Measurements from ENCODE around the gene PILRA. TPM values are rescaled to one million over a fixed set of nuclear protein-coding genes. Genes with fewer than 3 reads are reported as not detected.
"Not testable (repeated sequence)": the region's sequence is repeated elsewhere in the genome, so short reads cannot be mapped to it uniquely, and the experiment has no call there.

Gene PILRA
- total and polyA plus RNA-seq, 2 donors (not counting 1 experiment from before 2014, with no cell fraction given): 10.3 to 23.0 TPM

- H3K36me3 ChIP-seq (replicated peaks in 1 of 2; ENCODE audit: control extremely low read depth in 1 of 2, control insufficient read depth in 1 of 2, extremely low read depth in 1 of 2, insufficient read depth in 2 of 2, low read length in 1 of 2): peaks cover 10 to 83% of the 10 kb centered on the region in 2 experiments
- H3K27ac ChIP-seq (ENCODE audit: low read length in 2 of 2); H2AFZ ChIP-seq (ENCODE audit: insufficient read depth, low read depth, low read length, poor library complexity, severe bottlenecking); DNase-seq; H3K9ac ChIP-seq (ENCODE audit: low read length); H3K27ac Mint-ChIP-seq; H4K20me1 ChIP-seq (ENCODE audit: control insufficient read depth, insufficient read depth, low read length, poor library complexity, severe bottlenecking); CTCF ChIA-PET; H3K4me1 Mint-ChIP-seq; H3K9me3 ChIP-seq (ENCODE audit: control extremely low read depth in 1 of 3, control insufficient read depth in 2 of 3, insufficient read depth in 1 of 3, low read length in 2 of 3); H3K27me3 Mint-ChIP-seq; H3K27me3 ChIP-seq (replicated peaks in 1 of 4; ENCODE audit: control extremely low read depth in 1 of 4, control insufficient read depth in 3 of 4, insufficient read depth in 4 of 4, low read length in 3 of 4); H3K9me3 Mint-ChIP-seq (ENCODE audit: insufficient read depth); H3K4me3 Mint-ChIP-seq; intact Hi-C loops (cut with micrococcal nuclease); H3K4me3 ChIP-seq (ENCODE audit: control extremely low read depth in 1 of 5, extremely low read depth in 1 of 5, insufficient read depth in 1 of 5, low read depth in 2 of 5, low read length in 4 of 5); H3K4me2 ChIP-seq (replicated peaks; ENCODE audit: low read depth, low read length, poor library complexity, severe bottlenecking): not testable (repeated sequence)
- peaks cover 49% of the 10 kb centered on the region for H3K79me2 ChIP-seq (ENCODE audit: control insufficient read depth, insufficient read depth, low read length)
- ATAC-seq (ENCODE audit: low read depth): peak; percentile 74
- POLR2A ChIA-PET: interaction anchor here (0.7 kb wide), 1 partner anchor 85 kb away, joined by 3 read pairs; no protein-coding TSS in a partner anchor
- peaks cover 0 to 19% of the 10 kb centered on the region in 2 donors for H3K4me1 ChIP-seq (ENCODE audit: control insufficient read depth in 2 of 2, insufficient read depth in 2 of 2, low read length in 2 of 2)
- WGBS (ENCODE audit: insufficient coverage): 93% methylated on average over 13 of the region's 18 CpGs
Measured at GRCh38 chr7:100352230-100352781, 21.0 kb upstream of the PILRA start.

- peaks cover 4 to 76% of the 10 kb centered on the region in 2 experiments for H3K36me3 ChIP-seq (replicated peaks in 1 of 2; ENCODE audit: control extremely low read depth in 1 of 2, control insufficient read depth in 1 of 2, extremely low read depth in 1 of 2, insufficient read depth in 2 of 2, low read length in 1 of 2)
Measured at GRCh38 chr7:100352984-100353684, 20.2 kb upstream of the PILRA start.

More at GRCh38 chr7:100352984-100353684, 20.2 kb upstream of the PILRA start:
- Histone ChIP-seq H3K4me1 (ENCODE audit: control insufficient read depth in 2 of 2, insufficient read depth in 2 of 2, low read length in 2 of 2) (peaks cover 2 to 23% of the 10 kb centered on the region in 2 donors), H3K27me3 (replicated peaks in 1 of 4; ENCODE audit: control extremely low read depth in 1 of 4, control insufficient read depth in 3 of 4, insufficient read depth in 4 of 4, low read length in 3 of 4) (no peaks in the 10 kb centered on the region), H3K4me2 (replicated peaks; ENCODE audit: low read depth, low read length, poor library complexity, severe bottlenecking) (no peak overlapping the region), H3K9ac (ENCODE audit: low read length) (no peak overlapping the region), H4K20me1 (ENCODE audit: control insufficient read depth, insufficient read depth, low read length, poor library complexity, severe bottlenecking) (no peaks in the 10 kb centered on the region), H3K79me2 (ENCODE audit: control insufficient read depth, insufficient read depth, low read length) (peaks cover 41% of the 10 kb centered on the region), H3K4me3 (ENCODE audit: control extremely low read depth in 1 of 5, extremely low read depth in 1 of 5, insufficient read depth in 1 of 5, low read depth in 2 of 5, low read length in 4 of 5) (no peak overlapping the region), H3K27ac (ENCODE audit: low read length in 2 of 2) (no peak overlapping the region), H3K9me3 (ENCODE audit: control extremely low read depth in 1 of 3, control insufficient read depth in 2 of 3, insufficient read depth in 1 of 3, low read length in 2 of 3) (no peaks in the 10 kb centered on the region), H2AFZ (ENCODE audit: insufficient read depth, low read depth, low read length, poor library complexity, severe bottlenecking) (no peak overlapping the region)
- H3K4me3 Mint-ChIP-seq: no peak overlapping the region
- no peak for TF ChIP-seq CTCF (IDR thresholded peaks at IDR 0.05)
- TF ChIP-seq EZH2 (IDR thresholded peaks at IDR 0.05; ENCODE audit: borderline replicate concordance, insufficient read depth, low read depth, low read length, poor library complexity, severe bottlenecking): no peak
- ATAC-seq (ENCODE audit: low read depth) (no peak), DNase-seq (no peak)
- intact Hi-C loops (cut with micrococcal nuclease): no loop called here
- ChIA-PET POLR2A (interaction anchor here (0.7 kb wide), 1 partner anchor 84 kb away, joined by 3 read pairs; no protein-coding TSS in a partner anchor), CTCF (interaction anchor here (0.9 kb wide), 1 partner anchor 55 kb away, joined by 3 read pairs; no protein-coding TSS in a partner anchor)
- H3K27me3 Mint-ChIP-seq: no peaks in the 10 kb centered on the region
- no peak overlapping the region for H3K27ac Mint-ChIP-seq
- H3K4me1 Mint-ChIP-seq: peaks cover 7% of the 10 kb centered on the region
- no peaks in the 10 kb centered on the region for H3K9me3 Mint-ChIP-seq (ENCODE audit: insufficient read depth)
- 100% methylated on average over 13 of the region's 16 CpGs for WGBS (ENCODE audit: insufficient coverage)

All from B cell (primary cell).